CD4-positive, alpha-beta T cell treated with Interleukin-1 beta for 1 hour (primary cell): ENCODE results near the gene PRKRIP1.
A peak's percentile ranks its signal among the peaks of the same experiment; 100 is the strongest.
"Not testable (repeated sequence)": the region's sequence is repeated elsewhere in the genome, so short reads cannot be mapped to it uniquely, and the experiment has no call there.

Source experiments
- DNase-seq, 2 donors: peaks; one replicate each; pipeline ENCODE4 v3.0.0-alpha.2; 2020 to 2022

Gene PRKRIP1

DNA sequence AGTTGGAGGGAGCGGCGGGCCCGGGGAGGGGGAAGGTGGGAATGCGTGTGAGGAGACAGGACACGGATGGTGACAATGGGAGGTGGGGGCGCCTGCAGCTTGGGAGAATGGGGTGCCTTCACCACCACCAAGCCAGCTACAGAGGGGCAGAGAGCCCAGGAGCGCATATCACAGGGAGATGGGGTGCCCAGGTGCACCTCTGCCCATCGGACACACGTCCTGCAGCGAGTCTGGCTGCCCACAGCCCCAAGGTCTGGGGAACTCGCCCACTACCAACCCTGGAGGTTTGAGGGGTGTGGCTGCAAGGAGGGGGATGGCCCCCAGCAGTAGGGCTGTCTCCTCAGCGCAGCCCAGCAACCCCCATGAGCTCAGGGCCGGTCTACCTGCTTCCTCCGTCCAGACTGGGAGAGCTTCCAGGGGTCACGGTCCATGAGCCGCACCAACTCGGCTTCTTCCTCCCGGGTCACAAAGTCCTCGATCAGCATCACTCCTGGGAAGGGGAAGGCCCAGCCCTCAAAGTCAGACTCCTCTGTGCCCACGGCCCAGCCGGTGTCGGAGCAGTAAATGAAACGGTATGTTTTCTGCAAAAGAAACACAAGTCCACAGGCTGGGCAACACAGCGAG lies 63.2 kb downstream of the PRKRIP1 start:
- no peak for DNase-seq

DNA sequence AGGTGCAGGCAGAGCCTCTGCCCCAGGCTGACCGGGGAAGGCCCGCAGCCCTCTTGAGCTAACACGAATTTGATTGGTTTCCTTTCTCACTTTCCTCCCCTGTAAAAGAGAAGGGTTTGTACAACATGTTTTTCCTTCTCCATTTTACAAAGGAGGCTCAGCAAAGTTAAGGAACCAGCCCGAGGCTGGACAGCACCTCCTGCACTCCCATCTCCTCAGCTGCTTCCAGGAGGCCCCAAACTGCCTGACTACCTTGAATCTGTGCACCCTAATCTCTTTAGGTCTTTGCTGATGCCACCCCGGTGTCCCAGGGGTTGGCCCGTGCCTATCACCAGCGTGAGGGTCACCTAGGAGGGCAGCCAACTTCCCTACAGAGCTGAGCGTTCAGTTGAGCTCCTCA lies 64.3 kb downstream of the PRKRIP1 start:
- no peak for DNase-seq

DNA sequence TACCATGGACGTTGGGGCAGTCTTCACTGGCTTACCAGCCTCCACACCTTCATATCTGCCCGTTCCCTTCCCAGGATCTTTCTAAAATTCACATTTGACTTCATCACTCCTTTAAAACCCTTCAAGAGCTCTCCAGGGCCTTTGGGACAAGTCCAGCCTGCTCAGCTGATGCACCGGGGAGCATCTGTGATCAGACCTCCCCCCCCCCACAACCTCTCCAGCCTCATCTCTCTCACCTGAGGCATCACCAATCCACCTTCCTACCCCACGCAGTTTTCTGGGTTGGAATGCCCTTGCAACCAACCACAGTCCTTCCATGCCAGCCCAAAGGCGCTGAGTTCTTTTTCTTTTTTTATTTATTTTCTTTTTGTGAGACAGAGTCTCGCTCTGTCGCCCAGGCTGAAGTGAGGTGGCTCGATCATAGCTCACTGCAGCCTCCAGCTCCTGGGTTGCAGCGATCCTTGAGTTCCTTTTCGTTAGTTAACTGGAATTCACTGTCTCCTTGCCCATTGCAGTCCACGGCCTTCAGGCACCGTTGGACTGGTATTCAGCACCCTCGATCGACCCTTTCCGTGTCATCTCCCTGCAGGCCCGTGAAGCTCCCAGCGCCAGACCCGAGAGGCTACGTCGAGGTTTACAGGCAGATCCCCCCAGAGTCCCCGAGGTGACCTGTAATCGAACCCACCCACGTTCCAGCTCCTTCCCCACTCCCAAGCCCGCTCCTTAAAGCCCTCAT lies 67.8 kb downstream of the PRKRIP1 start:
- no peak for DNase-seq

DNA sequence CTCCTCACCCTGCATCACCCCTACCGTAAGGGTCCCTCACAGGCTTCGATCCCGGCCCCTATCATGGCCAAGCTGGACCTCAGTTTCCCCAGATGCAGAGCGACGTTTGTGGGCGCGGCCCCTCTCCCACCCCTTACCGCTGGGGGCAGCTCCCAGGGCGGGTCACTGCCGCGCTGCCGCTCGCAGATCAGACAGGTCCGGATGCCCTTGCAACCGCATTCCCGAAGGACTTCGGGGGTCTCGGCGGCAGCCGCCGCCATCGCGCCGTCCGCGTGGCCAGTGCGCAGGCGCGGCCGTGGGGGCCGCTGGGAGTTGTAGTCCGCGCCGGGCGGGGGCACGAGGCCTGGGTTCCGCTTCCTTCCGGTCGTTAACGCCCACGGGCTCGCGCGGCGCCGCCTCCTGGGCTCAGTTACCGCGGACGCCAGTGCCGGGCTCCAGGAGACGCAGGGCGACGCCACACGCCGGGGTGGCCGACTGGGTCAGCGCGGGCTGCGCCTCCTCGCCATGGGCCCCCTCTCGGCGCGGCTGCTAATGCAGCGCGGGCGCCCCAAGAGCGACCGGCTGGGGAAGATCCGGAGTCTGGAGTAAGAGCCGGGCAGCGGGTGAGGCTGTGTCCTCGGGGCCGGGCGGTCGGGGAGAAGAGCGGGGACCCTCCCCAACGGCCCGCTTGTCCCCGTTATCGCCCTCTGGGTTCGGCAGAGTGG lies 68.6 kb downstream of the PRKRIP1 start, which contains the start of the genes ALKBH4 and LRWD1:
TSS of gene ALKBH4 (minus strand) at position 287 of the 704 bp plus-strand sequence. CDS start at position 260, 27 bp downstream.
TSS of gene LRWD1 (plus strand) at position 408 of the 704 bp plus-strand sequence. CDS start at position 505, 97 bp downstream.
- DNase-seq: peak; percentile 94 to 95

- DNase-seq: no peak
Measured at GRCh38 chr7:102466097-102466496, 69.9 kb downstream of the PRKRIP1 start.

DNA sequence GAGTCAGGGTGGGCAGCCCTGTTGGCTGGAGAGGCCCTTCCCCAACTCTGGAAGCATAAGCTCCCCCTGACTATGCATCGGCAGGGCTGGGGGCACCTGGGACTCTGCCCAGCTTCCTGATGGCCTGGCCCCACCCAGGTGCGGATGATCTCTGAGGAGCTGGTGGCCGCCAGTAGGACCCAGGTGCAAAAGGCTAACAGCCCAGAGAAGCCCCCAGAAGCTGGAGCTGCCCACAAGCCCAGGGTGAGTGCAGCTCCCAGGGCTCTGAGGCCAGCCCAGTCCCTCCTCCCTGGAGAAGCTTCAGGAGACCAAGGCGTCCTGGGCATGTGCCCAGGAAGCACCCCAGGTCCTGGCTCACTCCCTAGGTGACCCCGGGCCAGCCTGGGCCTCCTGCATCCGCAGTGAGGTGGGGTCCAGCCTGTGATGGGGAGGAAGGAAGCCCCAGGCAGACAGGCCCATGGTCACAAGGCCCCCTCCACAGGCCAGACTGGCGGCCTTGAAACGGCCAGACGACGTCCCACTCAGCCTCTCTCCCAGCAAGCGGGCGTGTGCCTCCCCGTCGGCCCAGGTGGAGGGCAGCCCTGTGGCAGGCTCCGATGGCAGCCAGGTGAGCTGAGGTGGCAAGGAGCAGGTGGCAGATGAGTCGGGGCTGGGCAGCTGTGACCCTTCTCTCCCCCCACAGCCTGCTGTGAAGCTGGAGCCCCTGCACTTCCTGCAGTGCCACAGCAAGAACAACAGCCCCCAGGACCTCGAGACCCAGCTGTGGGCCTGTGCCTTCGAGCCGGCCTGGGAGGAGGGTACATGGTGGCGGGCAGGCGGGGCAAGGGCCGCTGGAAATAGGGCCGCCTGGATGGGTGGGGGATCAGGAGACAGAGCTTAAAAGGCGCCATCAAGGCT lies 71.7 kb downstream of the PRKRIP1 start:
- DNase-seq: no peak

DNA sequence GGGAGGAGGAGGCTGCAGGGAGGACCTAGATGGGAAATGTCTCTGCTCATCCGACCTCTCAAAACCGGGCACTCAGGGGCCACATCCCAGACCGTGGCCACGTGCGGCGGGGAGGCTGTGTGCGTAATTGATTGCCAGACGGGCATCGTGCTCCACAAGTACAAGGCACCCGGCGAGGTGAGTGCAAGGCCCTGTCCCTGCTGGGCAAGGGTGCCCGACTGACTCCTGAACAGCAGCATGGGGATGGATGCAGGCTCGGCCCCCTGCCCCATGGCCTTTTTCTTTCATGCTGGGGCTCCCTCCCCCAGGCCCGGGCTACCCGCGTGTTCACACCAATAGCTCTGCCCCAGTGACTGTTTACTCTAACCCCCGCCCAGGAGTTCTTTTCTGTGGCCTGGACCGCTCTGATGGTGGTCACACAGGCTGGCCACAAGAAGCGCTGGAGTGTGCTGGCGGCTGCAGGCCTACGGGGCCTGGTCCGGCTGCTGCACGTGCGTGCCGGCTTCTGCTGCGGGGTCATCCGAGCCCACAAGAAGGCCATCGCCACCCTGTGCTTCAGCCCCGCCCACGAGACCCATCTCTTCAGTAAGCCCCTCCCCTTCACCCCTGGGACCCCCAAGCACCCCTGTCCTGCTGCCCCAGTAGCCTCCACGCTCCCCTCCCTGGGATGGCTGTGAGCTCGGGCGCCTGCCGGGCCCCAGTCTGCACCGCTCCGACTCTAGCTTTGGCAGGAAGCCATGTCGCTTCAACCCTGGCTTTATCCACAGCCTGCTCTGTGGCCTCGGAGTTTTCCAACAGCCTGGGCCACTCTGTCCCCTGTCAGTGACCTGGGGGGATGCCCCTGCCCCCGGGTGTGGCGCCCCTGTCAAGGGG lies 72.6 kb downstream of the PRKRIP1 start:
- no peak for DNase-seq

GRCh38 chr7:102469351-102469971 lies 73.3 kb downstream of the PRKRIP1 start:
- DNase-seq: no peak

GRCh38 chr7:102469972-102470825 lies 74.0 kb downstream of the PRKRIP1 start:
- no peak for DNase-seq

DNA sequence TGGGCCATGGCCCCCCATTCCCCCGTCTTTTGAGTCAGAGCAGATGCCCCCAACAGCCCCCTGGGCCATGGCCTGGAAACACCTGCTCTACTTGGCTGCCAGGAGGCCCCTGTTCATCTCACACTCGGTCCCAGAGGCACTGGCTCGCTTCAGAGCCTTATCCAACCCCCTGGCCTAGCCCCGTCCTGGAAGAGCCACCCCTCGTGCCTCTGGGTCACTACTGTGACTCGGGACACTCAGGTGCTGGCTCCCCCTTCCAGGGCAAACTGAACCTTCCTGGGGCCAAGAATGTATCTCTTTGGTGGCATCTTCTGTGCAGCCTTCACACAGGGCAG lies 75.6 kb downstream of the PRKRIP1 start:
- DNase-seq: no peak

- DNase-seq: no peak
Measured at GRCh38 chr7:102472126-102473041, 76.2 kb downstream of the PRKRIP1 start.

DNA sequence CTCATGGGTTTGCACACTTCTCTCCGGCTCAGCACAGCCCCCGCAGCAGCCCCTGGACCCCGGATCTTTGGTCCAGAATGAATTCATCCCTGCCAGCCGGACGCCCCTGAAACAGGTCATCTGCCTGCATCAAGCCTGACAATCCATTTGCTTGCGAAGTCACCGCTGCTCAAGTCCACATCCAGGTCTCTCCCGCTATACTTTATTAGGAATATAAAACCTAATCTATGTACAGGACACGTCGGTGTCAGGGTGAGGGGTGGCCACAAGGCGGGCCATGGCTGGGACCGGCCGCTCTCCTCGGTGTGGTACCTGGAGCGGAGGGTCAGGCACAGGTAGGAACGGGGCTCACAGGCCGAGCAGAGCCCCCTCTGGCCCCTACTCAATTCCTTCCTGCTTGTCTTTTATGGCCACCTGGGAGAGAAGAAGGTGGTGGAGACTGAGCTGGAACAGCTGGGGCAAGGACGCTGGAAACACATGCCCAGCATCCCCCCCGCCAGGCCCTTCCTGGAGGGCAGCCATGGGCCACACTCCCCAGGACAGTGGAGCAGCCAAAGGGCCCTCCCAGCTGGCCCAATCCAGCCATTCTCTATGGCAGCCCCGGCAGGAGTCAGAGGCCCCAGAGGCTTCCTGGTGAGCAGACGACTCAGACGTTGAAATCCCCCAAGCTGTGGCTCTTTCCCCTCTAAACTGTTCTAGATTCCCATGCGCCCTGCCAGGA lies 77.3 kb downstream of the PRKRIP1 start:
- no peak for DNase-seq

- not testable (repeated sequence) for DNase-seq
Measured at GRCh38 chr7:102474116-102474515, 78.0 kb downstream of the PRKRIP1 start.

DNA sequence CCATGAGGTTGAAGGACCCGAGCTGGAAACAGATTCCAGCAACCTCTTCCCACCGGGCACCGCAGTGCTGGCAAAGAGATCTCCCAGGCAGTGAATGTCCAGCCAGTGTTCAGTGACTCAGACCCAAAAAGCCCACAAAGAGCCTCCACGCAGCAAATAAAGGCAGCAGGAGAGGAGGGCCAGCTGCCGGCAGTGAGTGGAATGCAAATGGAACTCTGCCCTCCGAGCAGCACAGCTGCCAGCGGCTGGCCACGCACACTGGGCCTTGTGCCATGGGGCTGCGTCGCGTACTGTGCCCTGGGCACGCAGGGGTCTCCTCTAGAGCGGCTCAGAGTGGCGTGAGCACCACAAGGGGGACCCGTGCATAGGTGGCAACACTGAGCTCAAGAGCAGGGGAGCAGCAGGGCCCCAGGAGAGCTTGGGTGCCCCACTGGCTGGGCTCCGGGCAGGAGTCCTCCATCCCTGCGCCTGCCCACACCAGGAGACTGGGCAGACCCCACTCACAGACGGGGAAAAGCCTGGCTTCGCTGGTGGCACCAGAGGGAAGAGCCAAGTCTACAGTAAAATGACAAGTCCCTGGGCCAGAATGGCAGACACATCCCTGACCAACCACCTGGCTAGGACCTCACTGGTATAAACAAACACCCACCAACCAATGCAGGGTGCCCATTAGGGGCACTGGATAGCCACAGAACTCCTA lies 78.7 kb downstream of the PRKRIP1 start:
- DNase-seq: not testable (repeated sequence)
